Measurements from ENCODE around the gene SEPTIN1.

DNA sequence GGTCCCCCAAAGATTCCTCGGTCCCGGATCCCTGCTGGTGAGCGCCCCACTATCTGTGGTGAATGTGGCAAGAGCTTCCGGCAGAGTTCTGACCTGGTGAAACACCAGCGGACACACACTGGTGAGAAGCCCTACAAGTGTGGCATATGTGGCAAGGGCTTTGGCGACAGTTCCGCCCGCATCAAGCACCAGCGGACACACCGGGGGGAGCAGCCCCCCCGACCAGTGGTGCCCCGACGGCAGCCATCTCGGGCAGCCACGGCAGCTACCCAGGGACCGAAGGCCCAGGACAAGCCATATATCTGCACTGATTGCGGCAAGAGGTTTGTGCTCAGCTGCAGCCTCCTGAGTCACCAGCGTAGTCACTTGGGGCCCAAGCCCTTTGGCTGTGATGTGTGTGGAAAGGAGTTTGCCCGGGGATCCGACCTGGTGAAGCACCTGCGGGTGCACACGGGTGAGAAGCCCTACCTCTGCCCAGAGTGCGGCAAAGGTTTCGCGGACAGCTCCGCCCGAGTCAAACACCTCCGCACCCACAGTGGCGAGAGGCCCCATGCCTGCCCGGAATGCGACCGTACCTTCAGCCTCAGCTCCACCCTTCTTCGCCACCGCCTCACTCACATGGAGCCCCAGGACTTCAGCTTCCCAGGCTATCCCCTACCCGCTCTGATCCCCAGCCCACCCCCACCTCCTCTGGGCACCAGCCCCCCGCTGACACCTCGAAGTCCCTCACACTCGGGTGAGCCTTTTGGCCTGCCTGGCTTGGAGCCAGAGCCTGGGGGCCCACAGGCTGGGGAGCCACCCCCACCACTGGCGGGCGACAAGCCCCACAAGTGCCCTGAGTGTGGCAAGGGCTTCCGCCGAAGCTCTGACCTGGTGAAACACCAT is 15.7 kb upstream of the SEPTIN1 start:
- TF ChIP-seq RCOR1 (IDR thresholded peaks at IDR 0.05; ENCODE audit: low read length) (no peak), TAF1 (IDR thresholded peaks at IDR 0.05; ENCODE audit: borderline replicate concordance, low read depth, low read length) (no peak), GABPA (IDR thresholded peaks at IDR 0.05; ENCODE audit: low read depth) (no peak), EP300 (IDR thresholded peaks at IDR 0.05; ENCODE audit: borderline replicate concordance in 1 of 2, low read depth in 1 of 2, low read length in 1 of 2) (no peak), POLR2AphosphoS5 (IDR thresholded peaks at IDR 0.05; ENCODE audit: low read depth, low read length) (no peak), EZH2phosphoT487 (IDR thresholded peaks at IDR 0.05; ENCODE audit: borderline replicate concordance, low read depth) (no peak)
- TF ChIP-seq, protein P1, sequence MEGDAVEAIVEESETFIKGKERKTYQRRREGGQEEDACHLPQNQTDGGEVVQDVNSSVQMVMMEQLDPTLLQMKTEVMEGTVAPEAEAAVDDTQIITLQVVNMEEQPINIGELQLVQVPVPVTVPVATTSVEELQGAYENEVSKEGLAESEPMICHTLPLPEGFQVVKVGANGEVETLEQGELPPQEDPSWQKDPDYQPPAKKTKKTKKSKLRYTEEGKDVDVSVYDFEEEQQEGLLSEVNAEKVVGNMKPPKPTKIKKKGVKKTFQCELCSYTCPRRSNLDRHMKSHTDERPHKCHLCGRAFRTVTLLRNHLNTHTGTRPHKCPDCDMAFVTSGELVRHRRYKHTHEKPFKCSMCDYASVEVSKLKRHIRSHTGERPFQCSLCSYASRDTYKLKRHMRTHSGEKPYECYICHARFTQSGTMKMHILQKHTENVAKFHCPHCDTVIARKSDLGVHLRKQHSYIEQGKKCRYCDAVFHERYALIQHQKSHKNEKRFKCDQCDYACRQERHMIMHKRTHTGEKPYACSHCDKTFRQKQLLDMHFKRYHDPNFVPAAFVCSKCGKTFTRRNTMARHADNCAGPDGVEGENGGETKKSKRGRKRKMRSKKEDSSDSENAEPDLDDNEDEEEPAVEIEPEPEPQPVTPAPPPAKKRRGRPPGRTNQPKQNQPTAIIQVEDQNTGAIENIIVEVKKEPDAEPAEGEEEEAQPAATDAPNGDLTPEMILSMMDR (IDR thresholded peaks at IDR 0.05): no peak
- TF ChIP-seq, protein P2, sequence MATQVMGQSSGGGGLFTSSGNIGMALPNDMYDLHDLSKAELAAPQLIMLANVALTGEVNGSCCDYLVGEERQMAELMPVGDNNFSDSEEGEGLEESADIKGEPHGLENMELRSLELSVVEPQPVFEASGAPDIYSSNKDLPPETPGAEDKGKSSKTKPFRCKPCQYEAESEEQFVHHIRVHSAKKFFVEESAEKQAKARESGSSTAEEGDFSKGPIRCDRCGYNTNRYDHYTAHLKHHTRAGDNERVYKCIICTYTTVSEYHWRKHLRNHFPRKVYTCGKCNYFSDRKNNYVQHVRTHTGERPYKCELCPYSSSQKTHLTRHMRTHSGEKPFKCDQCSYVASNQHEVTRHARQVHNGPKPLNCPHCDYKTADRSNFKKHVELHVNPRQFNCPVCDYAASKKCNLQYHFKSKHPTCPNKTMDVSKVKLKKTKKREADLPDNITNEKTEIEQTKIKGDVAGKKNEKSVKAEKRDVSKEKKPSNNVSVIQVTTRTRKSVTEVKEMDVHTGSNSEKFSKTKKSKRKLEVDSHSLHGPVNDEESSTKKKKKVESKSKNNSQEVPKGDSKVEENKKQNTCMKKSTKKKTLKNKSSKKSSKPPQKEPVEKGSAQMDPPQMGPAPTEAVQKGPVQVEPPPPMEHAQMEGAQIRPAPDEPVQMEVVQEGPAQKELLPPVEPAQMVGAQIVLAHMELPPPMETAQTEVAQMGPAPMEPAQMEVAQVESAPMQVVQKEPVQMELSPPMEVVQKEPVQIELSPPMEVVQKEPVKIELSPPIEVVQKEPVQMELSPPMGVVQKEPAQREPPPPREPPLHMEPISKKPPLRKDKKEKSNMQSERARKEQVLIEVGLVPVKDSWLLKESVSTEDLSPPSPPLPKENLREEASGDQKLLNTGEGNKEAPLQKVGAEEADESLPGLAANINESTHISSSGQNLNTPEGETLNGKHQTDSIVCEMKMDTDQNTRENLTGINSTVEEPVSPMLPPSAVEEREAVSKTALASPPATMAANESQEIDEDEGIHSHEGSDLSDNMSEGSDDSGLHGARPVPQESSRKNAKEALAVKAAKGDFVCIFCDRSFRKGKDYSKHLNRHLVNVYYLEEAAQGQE (IDR thresholded peaks at IDR 0.05; ENCODE audit: low read depth, low read length): no peak

All from SK-N-SH (cell line).